ENCODE data around the gene POC5.

POC5 gene

GRCh38 chr5:75656311-75657003 is 60.8 kb downstream of the POC5 start:
- no peak for DNase-seq

- no peak for DNase-seq
Observed at GRCh38 chr5:75654693-75655295, 62.4 kb downstream of the POC5 start.

GRCh38 chr5:75653521-75653920 is 63.7 kb downstream of the POC5 start:
- DNase-seq: no peak

- no peak for DNase-seq
Observed at GRCh38 chr5:75651575-75652238, 65.5 kb downstream of the POC5 start.

GRCh38 chr5:75648712-75649111 is 68.5 kb downstream of the POC5 start:
- no peak for DNase-seq

- no peak for DNase-seq
Observed at GRCh38 chr5:75640826-75641225, 76.4 kb downstream of the POC5 start.

- no peak for DNase-seq
Observed at GRCh38 chr5:75640395-75640794, 76.8 kb downstream of the POC5 start.

- no peak for DNase-seq
Observed at GRCh38 chr5:75639535-75640311, 77.5 kb downstream of the POC5 start.

- DNase-seq: no peak
Observed at GRCh38 chr5:75637949-75638348, 79.3 kb downstream of the POC5 start.

- no peak for DNase-seq
Observed at GRCh38 chr5:75632321-75632720, 84.9 kb downstream of the POC5 start.

GRCh38 chr5:75630875-75631274 is 86.4 kb downstream of the POC5 start:
- no peak for DNase-seq

- no peak for DNase-seq
Observed at GRCh38 chr5:75627801-75628200, 89.4 kb downstream of the POC5 start.

- DNase-seq: no peak
Observed at GRCh38 chr5:75626959-75627358, 90.3 kb downstream of the POC5 start.

All from NCI-H526 treated with DMSO at 0.1 percent for 48 hours (cell line).